ENCODE data around the gene DNM2. TPM values are rescaled to one million over a fixed set of nuclear protein-coding genes. Genes with fewer than 3 reads are reported as not detected.
"Not testable (repeated sequence)": the region's sequence is repeated elsewhere in the genome, so short reads cannot be mapped to it uniquely, and the experiment has no call there.

Gene DNM2
- total RNA-seq, 1 donor from 2014 or later: 113 TPM

DNA sequence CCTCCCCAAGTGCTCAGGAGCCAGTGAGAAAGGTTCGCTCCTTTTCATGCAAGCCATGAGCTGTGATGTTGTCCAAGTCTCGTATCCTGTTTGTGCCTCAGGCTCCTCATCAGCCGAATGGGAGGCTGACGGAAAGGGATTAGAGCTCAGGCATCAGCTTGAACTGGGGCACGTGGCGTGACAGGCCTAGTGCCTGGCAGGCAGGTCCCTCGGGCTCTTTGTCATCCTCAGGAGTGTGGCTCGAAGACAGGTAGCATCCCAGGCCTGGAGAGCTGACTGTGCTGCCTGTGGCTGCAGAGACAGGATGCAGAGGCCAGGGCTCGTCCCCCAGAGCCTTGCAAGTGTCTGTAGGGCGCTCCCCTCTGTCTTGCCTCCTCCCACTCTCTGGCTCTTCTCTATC, 38.5 kb downstream of the DNM2 start:
- intact Hi-C loops (cut with DNase I): no loop called here

DNA sequence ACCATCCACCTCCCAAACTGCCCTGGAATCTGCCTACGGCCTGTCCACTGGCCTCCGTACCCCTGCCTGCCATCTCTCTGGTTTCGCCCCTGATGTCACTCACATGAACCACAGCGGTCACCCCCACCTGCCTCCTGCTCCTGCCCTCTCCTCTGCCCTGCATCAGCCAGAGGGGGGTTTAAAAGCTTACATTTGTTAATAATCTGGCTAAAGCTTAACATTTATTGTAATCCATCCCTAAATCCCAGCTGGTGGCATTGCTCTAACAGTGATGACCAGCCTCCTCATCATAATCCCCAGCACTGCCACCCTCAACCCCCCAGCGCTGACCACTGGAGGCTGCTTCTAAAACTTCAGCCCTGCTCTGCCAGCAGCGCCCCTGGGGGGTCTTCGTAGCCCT, 38.9 kb downstream of the DNM2 start:
- Histone ChIP-seq H3K27me3 (no peaks in the 10 kb centered on the region), H3K27ac (no peak overlapping the region), H3K4me1 (peaks cover 0 to 5% of the 10 kb centered on the region in 2 donors), H3K9me3 (no peaks in the 10 kb centered on the region), H3K4me3 (no peak overlapping the region), H3K36me3 (peaks cover 6 to 13% of the 10 kb centered on the region in 2 donors)
- no peak for DNase-seq (ENCODE audit: low spot score in 2 of 2)
- intact Hi-C loops (cut with DNase I): no loop called here
- TF ChIP-seq, protein P1, sequence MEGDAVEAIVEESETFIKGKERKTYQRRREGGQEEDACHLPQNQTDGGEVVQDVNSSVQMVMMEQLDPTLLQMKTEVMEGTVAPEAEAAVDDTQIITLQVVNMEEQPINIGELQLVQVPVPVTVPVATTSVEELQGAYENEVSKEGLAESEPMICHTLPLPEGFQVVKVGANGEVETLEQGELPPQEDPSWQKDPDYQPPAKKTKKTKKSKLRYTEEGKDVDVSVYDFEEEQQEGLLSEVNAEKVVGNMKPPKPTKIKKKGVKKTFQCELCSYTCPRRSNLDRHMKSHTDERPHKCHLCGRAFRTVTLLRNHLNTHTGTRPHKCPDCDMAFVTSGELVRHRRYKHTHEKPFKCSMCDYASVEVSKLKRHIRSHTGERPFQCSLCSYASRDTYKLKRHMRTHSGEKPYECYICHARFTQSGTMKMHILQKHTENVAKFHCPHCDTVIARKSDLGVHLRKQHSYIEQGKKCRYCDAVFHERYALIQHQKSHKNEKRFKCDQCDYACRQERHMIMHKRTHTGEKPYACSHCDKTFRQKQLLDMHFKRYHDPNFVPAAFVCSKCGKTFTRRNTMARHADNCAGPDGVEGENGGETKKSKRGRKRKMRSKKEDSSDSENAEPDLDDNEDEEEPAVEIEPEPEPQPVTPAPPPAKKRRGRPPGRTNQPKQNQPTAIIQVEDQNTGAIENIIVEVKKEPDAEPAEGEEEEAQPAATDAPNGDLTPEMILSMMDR (IDR thresholded peaks at IDR 0.05): no peak

More for the DNA sequence above, 38.5 kb downstream of the DNM2 start:
- H3K36me3 ChIP-seq: peaks cover 6 to 11% of the 10 kb centered on the region in 2 donors
- TF ChIP-seq, protein P1 (IDR thresholded peaks at IDR 0.05): no peak
- no peak for DNase-seq (ENCODE audit: low spot score in 2 of 2)
- H3K27ac ChIP-seq: no peak overlapping the region
- no peaks in the 10 kb centered on the region for H3K27me3 ChIP-seq
- no peak overlapping the region for H3K4me3 ChIP-seq
- H3K9me3 ChIP-seq: no peaks in the 10 kb centered on the region
- peaks cover 0 to 6% of the 10 kb centered on the region in 2 donors for H3K4me1 ChIP-seq

DNA sequence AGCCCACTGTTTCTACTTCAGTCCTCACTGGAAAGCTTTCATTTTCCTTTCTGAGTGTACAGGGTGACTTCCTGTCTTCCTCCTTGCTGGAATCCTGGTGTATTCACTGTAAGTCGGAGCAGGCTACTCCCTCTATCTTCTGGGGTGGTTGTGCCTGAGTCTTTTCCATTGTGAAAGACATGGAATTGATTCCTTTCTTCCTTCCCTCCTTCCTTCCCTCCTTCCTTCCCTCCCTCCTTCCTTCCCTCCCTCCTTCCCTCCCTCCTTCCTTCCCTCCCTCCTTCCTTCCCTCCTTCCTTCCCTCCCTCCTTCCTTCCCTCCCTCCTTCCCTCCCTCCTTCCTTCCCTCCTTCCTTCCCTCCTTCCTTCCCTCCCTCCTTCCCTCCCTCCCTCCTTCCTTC, 40.2 kb downstream of the DNM2 start:
- H3K27ac ChIP-seq; H3K4me3 ChIP-seq; DNase-seq (ENCODE audit: low spot score in 2 of 2); H3K9me3 ChIP-seq; intact Hi-C loops (cut with DNase I); H3K27me3 ChIP-seq: not testable (repeated sequence)
- peaks cover 4 to 13% of the 10 kb centered on the region in 2 donors for H3K4me1 ChIP-seq
- peaks cover 6 to 16% of the 10 kb centered on the region in 2 donors for H3K36me3 ChIP-seq

DNA sequence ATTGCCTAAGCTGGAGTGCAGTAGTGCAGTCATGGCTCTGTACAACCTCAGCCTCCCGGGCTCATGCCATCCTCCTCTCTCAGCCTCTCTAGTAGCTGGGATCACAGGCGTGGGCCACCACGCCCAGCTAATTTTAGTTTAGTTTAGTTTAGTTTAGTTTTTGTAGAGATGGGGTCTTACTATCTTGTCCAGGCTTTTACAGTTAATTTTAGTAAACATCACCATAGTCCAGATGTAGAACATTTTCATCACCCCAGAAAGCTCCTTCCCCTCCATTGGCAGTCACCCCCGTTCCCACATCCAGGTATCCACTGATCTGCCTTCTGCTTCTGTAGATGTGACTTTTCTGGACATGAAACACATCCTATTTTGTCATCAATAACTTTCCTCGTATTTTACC, 41.1 kb downstream of the DNM2 start:
- intact Hi-C loops (cut with DNase I): no loop called here
- TF ChIP-seq, protein P1 (IDR thresholded peaks at IDR 0.05): no peak
- no peak for DNase-seq (ENCODE audit: low spot score in 2 of 2)
- Histone ChIP-seq H3K4me3 (no peak overlapping the region), H3K27ac (peak overlapping the region in 1 of 2 donors; percentile 32), H3K27me3 (no peaks in the 10 kb centered on the region), H3K4me1 (peaks cover 4 to 17% of the 10 kb centered on the region in 2 donors), H3K36me3 (peaks cover 6 to 16% of the 10 kb centered on the region in 2 donors), H3K9me3 (no peaks in the 10 kb centered on the region)

DNA sequence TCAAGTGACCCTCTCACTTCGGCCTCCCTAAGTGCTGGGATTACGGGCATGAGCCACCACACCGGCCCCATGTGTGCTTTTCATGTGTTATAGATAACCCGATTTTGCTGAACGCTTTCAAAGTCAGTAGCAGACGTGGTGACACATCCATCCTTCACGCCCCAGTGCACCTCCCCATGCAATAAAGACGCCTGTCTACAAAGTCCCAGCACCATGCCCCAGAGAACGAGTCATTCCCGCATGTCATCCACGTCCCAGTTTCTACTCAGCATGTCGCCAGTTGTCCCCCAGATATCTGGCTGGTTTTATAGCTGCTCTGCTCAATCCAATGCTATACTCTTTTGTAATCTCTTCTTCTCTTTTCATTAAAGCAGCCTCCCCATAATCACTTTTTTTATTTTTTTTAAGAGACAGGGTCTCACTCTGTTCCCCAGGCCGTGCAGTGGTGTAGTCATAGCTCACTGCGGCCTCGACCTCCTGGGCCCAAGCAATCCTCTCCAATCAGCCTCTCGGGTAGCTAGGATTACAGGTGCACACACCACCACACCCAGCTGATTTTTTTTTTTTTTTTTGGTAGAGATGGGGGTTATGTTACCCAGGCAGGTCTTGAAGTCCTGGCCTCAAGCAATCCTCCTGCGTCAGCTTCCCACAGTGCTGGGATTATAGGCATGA, 42.5 kb downstream of the DNM2 start:
- TF ChIP-seq, protein P1 (IDR thresholded peaks at IDR 0.05): no peak
- intact Hi-C loops (cut with DNase I): no loop called here
- no peak overlapping the region for H3K4me3 ChIP-seq
- peak overlapping the region in 1 of 2 donors; percentile 6 for H3K27ac ChIP-seq
- peaks cover 4 to 18% of the 10 kb centered on the region in 2 donors for H3K4me1 ChIP-seq
- no peaks in the 10 kb centered on the region for H3K27me3 ChIP-seq
- DNase-seq (ENCODE audit: low spot score in 2 of 2): no peak
- no peaks in the 10 kb centered on the region for H3K9me3 ChIP-seq
- peaks cover 6 to 16% of the 10 kb centered on the region in 2 donors for H3K36me3 ChIP-seq

DNA sequence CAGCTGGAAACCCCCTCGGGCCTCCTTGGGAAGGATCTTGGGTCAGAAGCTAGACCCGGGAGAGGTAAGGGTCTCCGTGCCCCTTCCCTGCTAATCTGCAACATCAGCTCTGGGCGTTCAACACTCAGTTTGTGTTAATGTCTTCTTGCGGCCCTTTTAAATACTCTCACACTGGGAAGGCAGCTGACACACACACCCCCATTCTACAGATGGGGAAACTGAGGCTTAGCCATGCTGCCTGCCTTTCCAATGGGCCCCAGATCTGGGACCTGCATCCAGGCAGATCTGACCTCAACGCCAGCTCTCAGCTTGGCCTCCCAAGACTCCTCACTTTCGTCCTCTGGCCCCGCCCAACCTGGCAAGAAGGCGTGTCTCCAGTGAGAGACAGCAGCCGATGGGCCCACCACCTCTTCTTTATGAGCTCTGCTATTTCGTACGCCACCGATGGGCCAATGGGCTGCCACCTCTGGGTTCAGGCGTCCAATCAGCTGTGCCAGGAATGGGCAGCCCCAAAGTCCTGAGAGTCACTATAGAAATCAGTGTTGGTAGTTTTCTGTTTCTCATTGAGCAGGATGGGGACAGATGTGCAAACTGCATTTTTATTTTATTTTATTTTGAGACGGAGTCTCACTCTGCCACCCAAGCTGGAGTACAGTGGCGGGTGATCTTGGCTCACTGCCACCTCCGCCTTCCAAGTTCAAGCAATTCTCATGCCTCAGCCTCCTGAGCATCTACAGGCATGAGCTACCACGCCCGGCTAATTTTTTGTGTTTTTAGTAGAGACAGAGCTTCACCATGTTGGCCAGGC, 43.8 kb downstream of the DNM2 start:
- no peaks in the 10 kb centered on the region for H3K27me3 ChIP-seq
- peaks cover 6 to 16% of the 10 kb centered on the region in 2 donors for H3K36me3 ChIP-seq
- TF ChIP-seq, protein P1 (IDR thresholded peaks at IDR 0.05): no peak
- no peak overlapping the region for H3K4me3 ChIP-seq
- intact Hi-C loops (cut with DNase I): no loop called here
- H3K27ac ChIP-seq: peak overlapping the region; percentile 4 to 43
- peaks cover 10 to 30% of the 10 kb centered on the region in 2 donors for H3K4me1 ChIP-seq
- no peaks in the 10 kb centered on the region for H3K9me3 ChIP-seq
- DNase-seq (ENCODE audit: low spot score in 2 of 2): no peak
